Caki2 (cell line): ENCODE data around the gene IKZF3. TPM values are rescaled to one million over a fixed set of nuclear protein-coding genes. Genes with fewer than 3 reads are reported as not detected.
"Not testable (repeated sequence)": the region's sequence is repeated elsewhere in the genome, so short reads cannot be mapped to it uniquely, and the experiment has no call there.

Experiments
- DNase-seq: peaks from one replicate; pipeline ENCODE4 v3.0.0-alpha.2; 2015; ENCODE audit warnings: low read depth
- in situ Hi-C: cut with HindIII; loops from 2 replicates; pipeline ENCODE4 v1.10.0; 2016; ENCODE audit warnings: low sequenced_read_pairs, low pct_unique_long_range_greater_than_20kb, mixed read lengths
- total RNA-seq: library from RNA; depleted of rRNA; stranded (reverse); fragments of >200 nt; shearing (Covaris generic); gene quantifications from 2 replicates; pipeline ENCODE4 v1.2.3, GENCODE V29; 2014; ENCODE audit warnings: low replicate concordance; rRNA removed

IKZF3 gene
- total RNA-seq, result not detected in 2 replicates

DNA sequence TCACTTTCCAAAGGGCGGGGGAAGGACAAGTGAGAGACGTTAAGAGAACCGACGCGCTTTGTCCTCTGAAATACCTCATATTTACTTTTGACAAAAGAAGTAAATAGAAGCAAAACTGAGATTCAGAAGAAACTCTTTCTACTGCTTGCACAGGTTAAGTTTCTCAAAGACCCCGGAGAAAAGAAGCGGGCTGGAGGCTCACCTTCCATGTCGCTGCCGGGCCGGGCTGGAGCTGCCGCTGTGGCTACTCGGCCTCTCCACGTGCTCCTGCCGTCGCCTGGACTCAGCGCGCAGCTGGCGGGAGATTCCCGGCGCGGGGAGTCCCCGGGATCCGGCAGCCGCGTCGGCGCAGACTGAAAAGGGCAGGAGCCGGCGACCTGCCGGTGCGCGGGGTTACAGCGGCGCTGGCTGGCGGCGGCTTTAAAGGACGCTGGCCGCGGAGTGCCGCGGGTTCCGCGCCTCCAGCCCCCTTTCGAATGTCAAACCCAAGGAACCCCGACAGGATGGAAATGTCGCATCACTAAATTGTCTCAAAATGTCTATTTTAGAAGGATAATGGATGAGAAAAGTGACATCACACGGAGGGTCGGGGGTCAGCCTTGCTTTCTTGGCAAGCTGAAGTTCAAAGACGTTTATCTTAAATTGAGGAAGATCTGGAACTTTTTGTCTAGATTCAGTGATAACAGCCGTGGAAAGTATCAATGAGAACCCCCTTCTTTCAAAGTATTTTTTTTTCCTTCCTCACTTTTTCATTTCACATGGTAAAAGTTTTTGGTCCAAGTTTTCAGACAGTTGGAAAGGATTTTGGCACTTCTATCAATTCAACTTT, at the start of gene IKZF3:
Gene IKZF3 (minus strand): TSS at position 395 of the 829 bp plus-strand sequence. CDS start 186 bp downstream, at position 209.
- peak; percentile 55 for DNase-seq
- in situ Hi-C loops, result no loop called here

DNA sequence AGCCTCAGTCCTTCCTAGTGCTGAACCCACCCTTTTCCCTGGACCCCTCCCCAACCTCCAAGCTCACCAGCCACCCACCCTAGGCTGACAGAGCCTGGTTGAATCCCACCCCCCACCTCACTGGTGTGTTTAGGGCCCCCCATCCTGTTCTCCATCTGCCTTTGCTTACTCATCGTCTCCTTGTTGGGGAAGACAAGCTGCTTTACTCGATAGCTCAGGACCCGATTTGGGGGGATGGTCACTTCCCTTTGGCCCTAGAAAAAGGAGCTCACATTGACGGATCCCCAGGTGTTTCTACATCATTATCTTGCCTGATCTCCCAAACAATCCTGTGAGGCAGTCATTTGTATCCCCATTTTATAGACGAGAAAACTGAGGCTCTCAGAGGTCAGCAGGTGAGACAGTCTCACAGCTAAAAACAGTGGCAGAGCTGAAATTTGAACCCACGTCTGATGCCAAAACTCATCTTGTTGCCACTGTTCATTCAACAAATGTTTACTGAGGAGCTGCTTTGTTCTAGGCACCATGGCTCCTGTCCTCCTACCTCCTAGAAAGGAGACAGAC, 44.8 kb upstream of the IKZF3 start:
- no peak for DNase-seq
- in situ Hi-C loops, result no loop called here

DNA sequence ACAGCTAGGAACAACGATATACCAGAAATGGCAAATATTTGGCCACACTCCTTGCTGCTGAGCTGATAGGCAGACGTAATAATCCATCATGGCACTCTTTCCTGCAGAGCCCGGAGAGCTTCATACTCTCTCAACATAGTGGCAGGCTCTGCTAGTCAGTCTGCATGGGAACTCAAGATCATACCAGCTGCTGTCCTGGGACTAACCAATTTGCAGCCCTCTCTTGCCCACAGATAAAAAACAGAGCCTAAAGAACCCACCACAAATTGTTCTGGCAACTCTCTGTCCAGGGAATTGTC, 40.8 kb upstream of the IKZF3 start:
- in situ Hi-C loops, result no loop called here
- no peak for DNase-seq

DNA sequence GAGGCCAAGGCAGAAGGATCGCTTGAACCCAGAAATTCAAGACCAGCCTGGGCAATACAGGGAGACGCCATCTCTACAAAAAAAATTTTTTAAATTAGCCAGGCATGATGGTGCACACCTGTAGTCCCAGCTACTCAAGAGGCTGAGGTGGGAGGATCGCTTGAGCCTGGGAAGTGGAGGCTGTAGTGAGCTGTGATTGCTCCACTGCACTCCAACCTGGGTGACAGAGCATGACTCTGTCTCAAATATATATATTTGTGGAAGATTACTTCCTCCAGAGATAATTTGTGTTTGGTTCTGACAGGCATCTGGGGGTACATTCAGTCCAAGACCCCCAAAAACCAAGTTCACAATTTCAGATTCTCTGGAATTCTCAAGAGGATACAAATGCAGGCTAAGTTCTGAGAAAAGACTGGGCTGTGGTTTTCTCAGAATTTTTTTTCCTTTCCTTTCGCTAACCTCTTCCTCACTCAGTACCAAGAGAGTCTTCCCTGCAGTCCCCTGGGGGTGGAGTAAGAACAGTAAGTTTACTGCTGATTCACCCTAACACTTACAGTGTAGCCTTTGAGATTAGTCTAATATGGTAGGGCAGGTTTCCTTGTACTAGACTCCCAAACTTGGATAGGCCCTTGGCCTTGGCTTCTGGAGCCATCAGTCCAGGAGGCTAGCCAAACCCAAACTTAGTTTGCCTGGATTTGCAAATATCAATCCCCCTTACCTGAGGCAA, 39.2 kb upstream of the IKZF3 start:
- in situ Hi-C loops, result no loop called here
- no peak for DNase-seq

DNA sequence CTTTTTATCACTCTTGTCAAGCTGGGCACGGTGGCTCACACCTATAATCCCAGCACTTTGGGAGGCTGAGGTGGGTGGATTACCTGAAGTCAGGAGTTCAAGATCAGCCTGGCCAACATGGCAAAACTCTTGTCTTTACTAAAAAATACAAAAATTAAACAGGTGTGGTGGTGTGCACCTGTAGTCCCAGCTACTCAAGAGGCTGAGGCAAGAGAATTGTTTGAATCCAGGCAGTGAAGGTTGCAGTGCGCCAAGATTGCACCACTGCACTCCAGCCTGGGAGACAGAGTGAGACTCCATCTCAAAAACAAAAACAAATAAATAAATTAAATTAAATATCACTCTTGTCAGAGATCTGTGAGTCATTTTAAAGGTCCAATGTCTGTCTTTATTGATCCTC, 37.9 kb upstream of the IKZF3 start:
- in situ Hi-C loops, DNase-seq: not testable (repeated sequence)

DNA sequence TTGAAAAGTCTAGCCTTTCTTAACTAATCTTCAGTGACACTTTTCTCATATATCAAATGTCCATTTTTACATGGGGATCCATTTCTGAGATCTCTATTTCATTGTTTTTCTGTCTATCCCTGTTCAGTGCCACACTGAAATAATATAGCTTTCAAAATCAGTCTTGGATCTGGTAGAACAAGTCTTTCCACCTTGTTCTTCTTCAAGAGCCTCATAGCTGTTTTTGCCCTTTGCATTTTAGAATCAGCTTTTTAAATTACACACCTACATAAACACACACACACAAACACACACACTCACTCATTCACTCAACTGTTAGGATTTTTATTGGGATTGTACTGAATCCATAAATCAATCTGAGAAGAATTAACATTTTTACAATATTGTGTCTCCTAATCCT, 35.1 kb upstream of the IKZF3 start:
- no peak for DNase-seq
- in situ Hi-C loops, result no loop called here

DNA sequence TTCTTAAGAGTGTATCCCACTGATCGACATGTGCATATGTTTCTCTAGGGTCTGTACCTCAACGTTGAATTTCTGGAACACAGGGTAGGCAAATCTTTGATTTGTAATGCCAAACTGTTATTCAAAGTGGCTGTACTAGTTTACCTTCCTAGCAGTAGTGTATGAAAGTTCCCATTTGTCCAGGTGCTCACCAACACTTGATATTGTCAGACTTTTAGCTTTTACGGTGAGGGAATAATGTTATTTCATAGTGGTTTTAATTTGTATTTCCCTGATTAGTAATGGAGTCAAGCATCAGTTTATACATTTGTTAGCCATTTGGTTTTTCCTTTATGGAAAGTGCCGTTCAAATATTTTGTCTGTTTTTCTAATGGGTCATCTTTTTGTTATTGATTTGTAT, 34.0 kb upstream of the IKZF3 start:
- in situ Hi-C loops, result no loop called here
- no peak for DNase-seq

DNA sequence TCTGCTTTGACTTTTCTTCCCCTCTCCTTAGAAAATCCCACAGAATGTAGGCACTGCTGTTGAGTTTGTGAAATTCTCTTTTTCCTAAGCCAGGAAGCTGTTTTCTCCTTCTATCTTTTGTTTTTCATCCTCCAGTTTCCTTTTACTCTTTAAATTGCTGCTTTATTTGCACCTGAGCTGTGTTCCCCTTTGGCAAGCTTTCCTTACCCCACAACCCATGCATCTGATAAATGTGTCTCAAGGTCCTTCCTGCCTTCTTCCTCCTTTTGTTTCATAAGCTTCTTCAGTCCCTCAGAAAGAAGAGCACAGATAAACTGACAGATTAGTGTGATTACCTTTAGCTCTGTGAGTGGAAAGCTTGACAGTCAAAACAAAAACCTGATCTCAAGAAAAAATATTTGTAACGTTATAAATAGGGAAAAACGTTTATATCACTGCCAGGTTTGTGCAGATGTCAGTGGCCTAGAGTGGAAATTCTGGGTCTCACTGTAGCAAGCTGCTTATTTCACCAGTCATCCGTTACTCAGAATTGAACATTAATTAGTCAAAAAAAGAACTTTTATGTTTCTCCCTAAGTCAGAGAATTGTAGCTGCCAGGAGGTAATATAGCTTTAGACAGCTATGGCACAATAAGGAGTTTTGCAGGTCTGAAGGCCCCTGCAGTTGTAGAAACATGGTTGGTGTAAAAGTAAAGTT, 30.7 kb upstream of the IKZF3 start:
- DNase-seq, result no peak
- in situ Hi-C loops, result no loop called here

DNA sequence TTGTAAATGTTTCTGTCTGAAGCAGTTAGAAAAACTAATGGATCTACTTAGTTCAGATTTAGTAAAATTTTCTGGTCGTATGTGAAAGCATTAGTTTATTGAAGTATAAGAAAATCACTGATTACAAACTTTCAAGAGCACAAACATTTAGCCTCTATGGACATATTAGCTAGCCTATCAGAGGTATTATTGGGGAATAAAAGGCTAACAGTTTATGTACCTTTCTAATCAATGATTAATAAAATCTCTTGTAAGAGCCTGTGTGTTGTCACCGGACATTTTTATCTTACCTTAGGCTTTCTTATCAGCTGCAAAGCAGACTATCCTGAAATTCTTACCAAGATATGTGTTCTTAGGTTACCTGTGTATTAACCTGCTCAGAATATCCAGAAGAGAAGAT, 25.1 kb upstream of the IKZF3 start:
- in situ Hi-C loops, result no loop called here
- no peak for DNase-seq

DNA sequence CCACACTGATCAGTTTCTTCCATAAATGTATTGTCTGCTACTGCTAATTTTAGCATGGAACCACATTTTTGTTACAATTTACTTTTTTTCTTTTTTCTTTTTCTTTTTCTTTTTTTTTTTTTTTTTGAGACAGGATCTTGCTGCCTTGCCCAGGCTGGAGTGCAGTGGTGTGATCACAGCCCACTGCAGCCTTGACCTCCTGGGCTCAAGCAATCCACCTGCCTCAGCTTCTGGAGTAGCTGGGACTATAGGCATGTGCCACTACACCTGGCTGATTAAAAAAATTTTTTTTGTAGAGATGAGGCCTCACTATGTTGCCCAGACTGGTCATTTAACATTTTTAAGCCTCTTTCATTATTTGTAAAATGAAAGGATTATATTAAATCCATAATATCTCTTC, 23.0 kb upstream of the IKZF3 start:
- DNase-seq, result no peak
- in situ Hi-C loops, result no loop called here

DNA sequence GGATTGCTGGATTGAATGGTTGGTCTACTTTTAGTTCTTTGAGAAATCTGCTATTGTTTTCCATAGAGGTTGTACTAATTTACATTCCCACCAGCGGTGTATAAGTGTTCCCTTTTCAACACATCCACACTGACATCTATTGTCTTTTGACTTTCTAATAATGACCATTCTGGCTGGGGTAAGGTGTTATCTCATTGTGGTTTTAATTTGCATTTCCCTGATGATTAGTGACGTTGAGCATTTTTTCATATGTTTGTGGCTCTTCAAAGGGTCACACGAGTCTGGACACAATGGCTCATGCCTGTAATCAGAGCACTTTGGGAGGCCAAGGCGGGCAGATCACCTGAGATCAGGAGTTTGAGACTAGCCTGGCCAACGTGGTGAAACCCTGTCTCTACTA, 22.0 kb upstream of the IKZF3 start:
- in situ Hi-C loops, DNase-seq: not testable (repeated sequence)

DNA sequence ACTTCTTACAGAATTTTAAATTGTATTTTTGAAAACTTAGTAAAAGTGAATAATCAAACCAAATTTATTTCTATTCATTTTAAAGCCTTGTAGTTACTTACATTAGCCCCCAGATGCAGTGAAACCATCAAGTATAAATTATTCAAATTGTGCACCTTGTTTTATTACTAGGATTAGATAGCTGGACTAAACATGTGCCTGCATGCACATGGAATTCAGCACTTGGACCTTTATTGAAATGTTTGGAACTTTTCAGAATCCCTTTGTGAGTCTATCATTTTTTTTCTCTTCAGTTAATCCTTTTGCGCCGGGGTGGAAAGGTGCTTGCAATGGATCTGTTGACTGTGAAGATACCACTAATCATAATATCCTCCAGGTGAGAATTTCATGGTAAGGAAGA, 8.6 kb upstream of the IKZF3 start:
- in situ Hi-C loops, result no loop called here
- DNase-seq, result peak; percentile 29

DNA sequence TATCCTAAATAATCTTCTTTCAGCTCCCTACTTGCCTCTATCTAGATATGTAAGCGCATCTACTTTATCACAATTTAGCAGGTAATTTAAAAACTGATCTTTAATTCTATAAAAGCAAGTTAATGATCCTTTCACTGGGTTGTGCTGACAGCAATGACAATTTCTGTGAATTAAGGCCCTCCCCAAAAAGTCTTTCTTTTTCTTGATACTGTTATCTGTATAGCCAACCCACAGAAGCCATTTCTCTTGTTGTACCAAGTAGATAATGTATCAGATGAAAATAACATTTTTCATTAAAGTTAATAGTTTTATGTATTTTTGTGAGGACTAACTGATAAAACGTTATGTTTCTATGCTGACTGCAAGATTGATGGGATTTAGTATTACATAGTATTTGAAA, 7.7 kb upstream of the IKZF3 start:
- in situ Hi-C loops, result no loop called here
- DNase-seq, result no peak

DNA sequence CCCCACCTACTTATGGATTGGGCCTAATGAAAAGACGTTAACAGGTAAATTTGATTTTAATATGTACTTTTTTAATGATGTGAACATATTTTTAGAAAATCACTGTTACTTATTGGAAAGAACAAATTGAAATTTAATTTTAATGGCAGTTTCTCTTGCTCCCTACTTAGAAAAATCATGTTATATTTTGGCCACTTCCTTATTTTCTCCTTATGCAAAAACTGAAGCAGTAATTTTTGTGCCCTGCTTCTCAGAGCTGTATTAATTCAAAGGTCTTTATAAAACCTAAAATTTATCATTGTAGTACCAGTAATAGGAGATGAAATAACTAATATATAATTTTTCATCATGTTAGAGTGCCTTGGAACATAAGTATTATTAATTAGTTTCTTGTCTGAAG, 6.7 kb upstream of the IKZF3 start:
- DNase-seq, result no peak
- in situ Hi-C loops, result no loop called here

DNA sequence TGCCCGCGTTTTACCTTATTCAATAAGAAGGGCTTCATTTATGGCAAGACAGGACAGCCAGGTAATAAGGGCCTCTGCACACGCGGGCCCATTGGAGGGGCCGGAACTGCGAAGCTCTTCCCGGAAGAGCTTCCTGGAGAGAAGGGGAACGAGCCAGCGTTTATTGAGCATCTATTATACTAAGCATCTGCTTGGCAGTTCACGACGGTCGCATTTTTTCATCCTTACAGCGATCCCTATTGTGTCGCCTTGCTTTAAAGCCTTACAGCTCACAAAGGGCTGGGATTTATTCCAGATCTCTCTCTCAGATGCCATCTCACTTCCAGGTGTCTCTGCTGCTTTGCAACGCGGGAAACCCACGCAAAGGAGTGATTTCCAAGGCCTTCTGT, 4.4 kb upstream of the IKZF3 start:
- DNase-seq, result no peak
- in situ Hi-C loops, result no loop called here

DNA sequence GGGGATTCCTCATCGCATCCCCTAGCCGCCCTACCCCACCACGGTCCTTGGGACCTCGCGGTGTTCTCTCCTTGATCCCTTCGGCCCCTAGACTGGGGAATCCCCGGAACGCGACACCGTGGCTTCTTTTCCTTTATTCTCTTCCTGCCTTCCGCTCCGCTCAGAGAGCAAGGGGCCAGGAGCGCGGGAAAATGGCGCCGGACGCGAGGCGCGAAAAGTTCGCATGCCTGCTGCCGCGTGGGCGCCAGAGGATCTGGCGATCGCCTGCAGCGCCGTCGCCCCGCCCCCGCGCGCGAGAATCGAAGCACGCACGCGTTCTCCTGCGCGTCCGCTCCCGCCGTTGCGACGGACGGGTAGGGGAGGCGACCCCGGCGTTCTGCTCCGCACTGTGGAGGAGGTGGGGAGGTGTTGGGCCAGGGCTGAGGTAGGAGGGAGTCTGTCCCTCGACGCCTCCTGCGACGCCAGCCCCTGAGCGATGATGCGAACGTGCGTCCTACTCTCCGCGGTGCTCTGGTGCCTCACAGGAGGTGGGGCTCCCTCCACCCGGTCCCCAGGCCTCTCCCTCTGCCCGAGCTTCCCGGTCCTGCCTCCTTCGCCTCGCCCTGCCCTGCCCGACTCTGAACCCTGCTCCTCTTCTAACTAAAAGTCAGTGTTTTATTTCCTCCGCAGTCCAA, 3.9 kb upstream of the IKZF3 start, which contains the start of gene ZPBP2:
Gene ZPBP2 (plus strand): TSS at position 323 of the 674 bp plus-strand sequence. CDS start 153 bp downstream, at position 476.
- in situ Hi-C loops, result no loop called here

DNA sequence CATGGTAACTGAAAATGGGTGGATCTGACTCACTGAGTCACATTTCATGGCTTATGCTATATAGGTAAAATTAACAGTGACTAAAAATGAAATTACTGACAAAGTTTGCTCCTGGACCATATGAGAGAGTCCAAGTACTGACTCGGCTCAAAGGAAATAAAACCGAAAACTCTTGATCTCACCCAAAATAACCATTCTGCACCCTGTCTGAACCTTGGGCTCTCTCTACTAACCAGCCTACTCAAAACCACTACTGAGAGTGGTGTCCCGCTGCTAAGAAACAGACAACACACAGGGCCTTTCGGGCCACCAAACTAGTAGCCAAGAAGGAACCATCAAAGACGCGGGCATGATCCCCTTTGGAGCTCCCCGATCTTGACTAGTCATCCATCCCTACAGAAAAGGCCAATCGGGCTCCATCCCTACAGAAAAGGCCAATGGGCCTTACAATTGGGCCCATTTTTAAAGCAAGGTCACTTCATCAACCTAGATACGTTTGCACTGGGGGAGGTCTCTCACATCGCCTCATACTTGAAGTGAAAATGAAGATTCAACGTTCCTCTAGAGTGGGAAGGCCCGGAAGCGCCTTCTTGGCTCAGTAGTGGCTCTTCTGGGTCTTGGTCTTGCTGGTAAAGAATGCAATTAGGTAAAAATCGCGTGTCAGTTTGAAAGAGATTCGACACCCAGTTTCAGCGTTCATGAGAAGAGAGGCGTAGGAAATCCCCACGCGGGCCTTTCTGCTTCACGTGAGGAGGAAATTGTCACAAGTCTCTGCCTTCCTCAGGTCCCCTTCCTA, 3.2 kb upstream of the IKZF3 start:
- no peak for DNase-seq
- in situ Hi-C loops, result no loop called here

More for the DNA sequence above, 3.9 kb upstream of the IKZF3 start, which contains the start of gene ZPBP2:
- no peak for DNase-seq
